Glutamatergic neuron (in vitro differentiated cells): ENCODE data around the gene LIN7A. TPM values are rescaled to one million over a fixed set of nuclear protein-coding genes. Genes with fewer than 3 reads are reported as not detected.

Experiments
- DNase-seq: peaks from one replicate; pipeline ENCODE4 v3.0.0; 2022
- H3K27ac Mint-ChIP-seq: one replicate; pipeline ENCODE4 v1.8.0; 2020; ENCODE audit warnings: mild to moderate bottlenecking, mixed read lengths, inconsistent platforms; ENCODE audit not compliant: unreplicated experiment
- H3K27me3 Mint-ChIP-seq: one replicate; pipeline ENCODE4 v1.8.0; 2020; ENCODE audit warnings: mild to moderate bottlenecking, moderate library complexity, mixed read lengths, inconsistent platforms; ENCODE audit not compliant: unreplicated experiment
- H3K36me3 Mint-ChIP-seq: one replicate; pipeline ENCODE4 v1.8.0; 2020; ENCODE audit warnings: mild to moderate bottlenecking, mixed read lengths, inconsistent platforms; ENCODE audit not compliant: unreplicated experiment
- H3K4me1 Mint-ChIP-seq: one replicate; pipeline ENCODE4 v1.8.0; 2020; ENCODE audit warnings: mild to moderate bottlenecking, low read depth, mixed read lengths, inconsistent platforms; ENCODE audit not compliant: unreplicated experiment
- H3K4me3 Mint-ChIP-seq: one replicate; pipeline ENCODE4 v1.8.0; 2020; ENCODE audit warnings: mild to moderate bottlenecking, mixed read lengths, inconsistent platforms; ENCODE audit not compliant: unreplicated experiment
- H3K9me3 Mint-ChIP-seq: one replicate; pipeline ENCODE4 v1.8.0; 2020; ENCODE audit warnings: mild to moderate bottlenecking, moderate library complexity, mixed read lengths, inconsistent platforms; ENCODE audit not compliant: unreplicated experiment
- total RNA-seq: library from RNA; stranded (reverse); fragmentation: NEBNext Ultra II Directional; extraction: Animal tissue kit (Norgen Biotek cat#: 25700); gene quantifications from one replicate; pipeline ENCODE4 v1.2.1, GENCODE V29; 2021; ENCODE audit not compliant: unreplicated experiment
- TF ChIP-seq, protein P1 (sequence below): fragments of 200-600 bp; sonication (generic); IDR thresholded peaks from one replicate; pipeline ENCODE4 v1.5.0; 2021; ENCODE audit not compliant: partially characterized antibody, unreplicated experiment

Gene LIN7A
- total RNA-seq, 1 donor from 2014 or later, result 41.9 TPM

DNA sequence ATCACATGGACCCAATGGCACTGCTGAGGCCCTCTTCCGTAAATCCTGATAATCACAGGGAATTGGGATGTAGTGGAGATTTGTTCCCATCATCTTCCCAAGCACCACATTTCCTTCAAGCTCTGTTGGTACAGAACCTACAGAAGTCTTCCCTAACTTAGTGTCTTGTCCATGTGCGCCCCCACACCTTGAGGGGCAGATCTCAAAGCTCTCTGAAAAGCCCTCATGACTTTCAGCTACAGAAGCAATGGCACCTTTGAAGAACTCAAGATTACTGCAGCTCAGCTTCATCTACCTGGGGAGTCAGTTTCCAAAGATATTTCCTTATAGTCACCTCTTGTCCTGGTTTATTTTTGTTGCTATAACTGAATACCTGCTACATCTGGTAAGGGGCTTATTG lies 166.8 kb downstream of the LIN7A start:
- Mint-ChIP-seq H3K9me3 (peaks cover 4% of the 10 kb centered on the region), H3K36me3 (no peaks in the 10 kb centered on the region), H3K27me3 (no peaks in the 10 kb centered on the region), H3K27ac (no peak overlapping the region), H3K4me1 (peaks cover 4% of the 10 kb centered on the region), H3K4me3 (no peak overlapping the region)
- no peak for DNase-seq
- TF ChIP-seq, protein P1, sequence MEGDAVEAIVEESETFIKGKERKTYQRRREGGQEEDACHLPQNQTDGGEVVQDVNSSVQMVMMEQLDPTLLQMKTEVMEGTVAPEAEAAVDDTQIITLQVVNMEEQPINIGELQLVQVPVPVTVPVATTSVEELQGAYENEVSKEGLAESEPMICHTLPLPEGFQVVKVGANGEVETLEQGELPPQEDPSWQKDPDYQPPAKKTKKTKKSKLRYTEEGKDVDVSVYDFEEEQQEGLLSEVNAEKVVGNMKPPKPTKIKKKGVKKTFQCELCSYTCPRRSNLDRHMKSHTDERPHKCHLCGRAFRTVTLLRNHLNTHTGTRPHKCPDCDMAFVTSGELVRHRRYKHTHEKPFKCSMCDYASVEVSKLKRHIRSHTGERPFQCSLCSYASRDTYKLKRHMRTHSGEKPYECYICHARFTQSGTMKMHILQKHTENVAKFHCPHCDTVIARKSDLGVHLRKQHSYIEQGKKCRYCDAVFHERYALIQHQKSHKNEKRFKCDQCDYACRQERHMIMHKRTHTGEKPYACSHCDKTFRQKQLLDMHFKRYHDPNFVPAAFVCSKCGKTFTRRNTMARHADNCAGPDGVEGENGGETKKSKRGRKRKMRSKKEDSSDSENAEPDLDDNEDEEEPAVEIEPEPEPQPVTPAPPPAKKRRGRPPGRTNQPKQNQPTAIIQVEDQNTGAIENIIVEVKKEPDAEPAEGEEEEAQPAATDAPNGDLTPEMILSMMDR, result no peak

DNA sequence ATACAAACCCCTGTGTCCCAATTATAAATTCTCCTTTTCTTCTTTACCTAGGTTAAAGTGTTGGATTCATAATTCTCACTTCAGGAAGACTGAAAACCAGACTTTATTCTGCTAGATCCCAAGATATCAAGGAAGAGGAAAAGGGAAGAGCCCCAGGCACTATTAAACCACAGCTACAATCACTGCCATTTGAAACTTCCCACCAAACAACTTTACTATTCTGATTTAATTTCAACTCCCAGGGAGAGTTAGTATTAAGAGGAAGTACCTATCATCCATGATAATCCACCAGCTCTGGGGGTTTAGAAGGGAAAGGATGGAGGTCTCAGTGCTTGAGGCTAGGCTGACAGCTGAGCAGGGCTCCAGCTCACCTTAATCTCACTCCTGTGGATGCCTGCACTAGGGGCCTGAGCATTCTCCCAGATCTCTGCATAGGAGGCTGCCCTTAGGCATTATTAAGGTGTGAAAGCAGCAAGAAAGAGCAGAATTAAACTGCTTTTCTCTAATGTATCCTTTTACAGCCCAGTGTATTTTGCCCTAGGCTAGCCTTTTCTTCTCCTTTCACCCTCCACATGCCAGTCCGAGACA lies 168.1 kb downstream of the LIN7A start:
- Mint-ChIP-seq H3K9me3 (peaks cover 4% of the 10 kb centered on the region), H3K36me3 (no peaks in the 10 kb centered on the region), H3K27ac (no peak overlapping the region), H3K27me3 (no peaks in the 10 kb centered on the region), H3K4me3 (no peak overlapping the region), H3K4me1 (peaks cover 4% of the 10 kb centered on the region)
- no peak for DNase-seq
- TF ChIP-seq, protein P1, result no peak

DNA sequence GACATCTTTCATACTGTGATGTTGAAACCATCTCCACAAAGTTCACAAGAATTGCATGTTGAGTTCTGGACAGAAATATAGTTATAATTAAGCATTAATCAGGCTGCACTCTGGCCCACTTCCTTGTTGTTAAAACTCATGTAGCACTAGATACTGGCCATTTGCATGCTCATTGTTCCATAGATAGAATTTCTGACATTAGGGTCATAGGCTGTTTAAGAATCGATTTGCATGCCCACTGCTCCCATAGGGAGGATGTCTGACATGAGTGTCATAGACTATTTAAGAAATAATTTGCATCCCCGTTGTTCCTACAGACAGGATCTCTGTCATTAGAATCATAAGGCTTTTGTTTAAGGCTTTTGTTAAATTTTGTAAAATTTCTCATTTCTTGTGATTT lies 170.8 kb downstream of the LIN7A start:
- H3K27ac Mint-ChIP-seq, result no peak overlapping the region
- peaks cover 4% of the 10 kb centered on the region for H3K4me1 Mint-ChIP-seq
- no peak for DNase-seq
- no peaks in the 10 kb centered on the region for H3K9me3 Mint-ChIP-seq
- H3K36me3 Mint-ChIP-seq, result no peaks in the 10 kb centered on the region
- no peak overlapping the region for H3K4me3 Mint-ChIP-seq
- TF ChIP-seq, protein P1, result no peak
- H3K27me3 Mint-ChIP-seq, result no peaks in the 10 kb centered on the region

DNA sequence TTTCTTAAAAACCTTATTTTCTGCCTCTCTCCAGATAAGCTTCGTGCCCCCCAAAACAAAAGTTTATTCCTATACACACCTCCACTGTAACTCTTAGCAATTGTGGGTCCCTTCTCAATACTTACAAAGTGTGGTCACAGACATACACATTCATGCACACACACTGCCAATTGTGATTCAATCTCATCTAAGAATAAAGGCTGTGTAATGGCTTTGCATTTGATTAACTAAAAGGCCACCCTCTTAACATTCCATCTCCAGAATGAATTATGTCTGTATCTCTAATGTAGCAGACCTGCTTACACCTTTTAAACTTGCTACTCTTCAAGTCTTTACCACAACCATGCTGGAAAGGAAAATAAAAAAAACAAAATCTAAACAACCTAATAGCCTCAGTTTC lies 171.5 kb downstream of the LIN7A start:
- DNase-seq, result no peak
- TF ChIP-seq, protein P1, result no peak
- Mint-ChIP-seq H3K36me3 (no peaks in the 10 kb centered on the region), H3K4me1 (peaks cover 4% of the 10 kb centered on the region), H3K4me3 (no peak overlapping the region), H3K27me3 (no peaks in the 10 kb centered on the region), H3K9me3 (no peaks in the 10 kb centered on the region), H3K27ac (no peak overlapping the region)

DNA sequence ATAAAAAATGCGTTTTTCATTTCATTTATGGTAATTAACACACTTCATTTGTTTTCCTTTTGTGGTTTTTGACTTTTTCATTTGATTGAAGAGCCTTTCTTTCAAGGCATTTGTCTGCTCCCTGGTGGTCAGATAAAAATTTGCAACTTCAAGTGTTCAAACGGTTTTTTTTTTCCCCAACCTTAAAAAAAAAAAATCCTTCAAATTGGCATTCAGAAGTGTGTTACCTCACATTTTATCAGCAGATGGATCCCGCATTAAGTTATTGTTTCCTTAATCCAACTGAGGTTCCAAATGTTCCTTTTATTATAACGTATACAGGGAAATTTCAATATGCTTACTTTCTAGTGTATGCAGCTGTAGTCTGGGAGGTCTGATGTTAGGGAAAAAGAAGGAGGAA lies 173.9 kb downstream of the LIN7A start:
- TF ChIP-seq, protein P1, result peak; percentile 84
- no peak overlapping the region for H3K4me3 Mint-ChIP-seq
- no peaks in the 10 kb centered on the region for H3K36me3 Mint-ChIP-seq
- no peak for DNase-seq
- peaks cover 4% of the 10 kb centered on the region for H3K4me1 Mint-ChIP-seq
- no peak overlapping the region for H3K27ac Mint-ChIP-seq
- H3K9me3 Mint-ChIP-seq, result no peaks in the 10 kb centered on the region
- no peaks in the 10 kb centered on the region for H3K27me3 Mint-ChIP-seq
